Activated gamma-delta T cell (primary cell): Measurements from ENCODE around the gene ROBO3.

ENCODE experiments used
- DNase-seq: peaks from one replicate; lab custom pipeline; 2025; lab: John Stamatoyannopoulos, UW

ROBO3 gene

GRCh38 chr11:124892146-124892545 lies 26.9 kb downstream of the ROBO3 start:
- DNase-seq, result no peak

GRCh38 chr11:124892750-124893454 lies 27.7 kb downstream of the ROBO3 start:
- no peak for DNase-seq

DNA sequence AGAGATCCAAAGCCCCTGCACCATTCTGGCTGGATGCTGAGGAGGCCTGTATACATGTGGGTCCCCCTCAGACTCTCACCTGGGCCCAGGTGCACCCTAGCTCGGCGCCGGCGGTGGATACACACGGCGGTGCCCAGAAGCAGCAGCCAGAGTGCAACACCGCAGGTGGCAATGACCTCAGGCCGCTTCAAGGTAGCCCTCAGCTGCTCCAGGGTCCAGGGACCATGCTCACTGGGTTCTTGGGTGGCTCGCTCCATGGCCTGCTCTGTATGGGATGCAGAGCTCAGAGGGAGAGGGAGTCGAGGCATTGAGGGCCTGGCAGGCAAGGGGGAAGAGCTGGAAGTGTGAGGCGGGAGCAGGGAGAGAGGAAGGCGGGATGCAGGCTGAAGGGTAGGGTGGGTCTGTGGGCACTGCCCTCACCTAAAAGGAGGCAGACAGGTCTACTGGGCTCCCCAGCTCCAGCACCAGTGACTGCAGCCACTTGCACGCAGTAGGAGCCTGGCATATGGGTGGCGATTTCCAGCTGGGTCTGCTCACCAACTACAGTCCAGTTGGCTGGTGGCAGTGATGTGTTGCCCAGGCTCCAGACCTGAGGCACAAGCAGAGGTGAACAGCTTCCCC lies 28.7 kb downstream of the ROBO3 start:
- DNase-seq, result no peak

GRCh38 chr11:124894606-124895430 lies 29.6 kb downstream of the ROBO3 start:
- no peak for DNase-seq

DNA sequence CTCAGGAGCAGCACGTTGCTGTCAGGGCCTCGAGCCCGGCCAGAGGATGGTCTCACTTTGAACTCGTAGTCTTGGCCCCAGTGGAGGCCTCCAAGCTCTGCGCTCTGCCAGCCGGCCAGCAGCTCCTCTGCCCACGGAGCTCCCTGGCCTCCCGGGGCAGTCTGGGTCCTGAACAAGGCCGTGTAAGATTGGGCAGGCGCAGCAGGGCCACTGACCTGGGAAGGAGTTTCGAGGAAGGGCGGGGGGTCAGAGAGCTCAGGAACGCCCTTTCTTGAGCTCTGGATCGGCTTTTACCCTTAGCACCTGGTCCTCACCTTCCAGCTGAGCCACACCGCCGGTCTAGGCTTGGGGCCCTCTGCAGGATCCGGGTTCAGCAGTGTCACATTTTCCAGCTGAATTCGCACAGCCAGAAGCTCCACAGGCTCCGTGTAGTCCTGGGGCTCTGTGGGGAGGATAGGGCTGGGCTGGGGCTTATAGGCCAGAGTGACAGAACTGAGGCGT lies 30.3 kb downstream of the ROBO3 start:
- DNase-seq, result no peak

GRCh38 chr11:124896071-124896750 lies 31.0 kb downstream of the ROBO3 start:
- no peak for DNase-seq

- no peak for DNase-seq
These were observed 31.7 kb downstream of the ROBO3 start for GRCh38 chr11:124896821-124897391.

DNA sequence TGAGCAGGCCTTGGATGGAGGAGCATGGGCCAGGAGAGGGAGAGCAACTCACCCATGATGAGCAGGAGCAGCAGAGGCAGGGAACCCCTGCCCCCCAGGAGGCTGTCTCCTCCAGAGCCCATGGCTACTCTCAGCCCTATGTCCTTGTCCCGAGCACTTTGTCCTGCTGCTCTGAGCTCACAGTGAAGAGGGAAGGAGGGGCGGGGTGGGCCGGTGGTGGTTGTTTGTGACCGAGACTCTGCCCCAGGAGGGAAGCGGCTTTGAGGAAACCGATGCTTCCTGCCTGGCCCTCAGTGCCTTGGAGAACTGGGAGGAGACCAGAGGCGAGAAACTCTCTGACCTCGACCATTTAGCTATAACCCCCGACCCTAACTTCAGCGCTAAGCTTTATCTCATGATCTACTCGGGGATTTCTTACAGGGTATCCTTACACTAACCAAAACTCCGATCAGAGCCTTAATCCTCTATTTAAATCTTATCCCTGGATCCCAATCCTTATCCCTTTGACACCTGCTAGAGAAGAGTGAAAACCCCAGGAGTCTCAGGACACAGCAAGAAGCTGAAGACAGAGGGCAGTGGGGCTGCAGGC lies 32.5 kb downstream of the ROBO3 start, which contains the start of gene ROBO4:
ROBO4 (minus strand) TSS at position 192 of the 589 bp plus-strand sequence; CDS start at position 122, 70 bp downstream.
- DNase-seq, result no peak

- no peak for DNase-seq
These were observed 33.0 kb downstream of the ROBO3 start for GRCh38 chr11:124898263-124898680.

DNA sequence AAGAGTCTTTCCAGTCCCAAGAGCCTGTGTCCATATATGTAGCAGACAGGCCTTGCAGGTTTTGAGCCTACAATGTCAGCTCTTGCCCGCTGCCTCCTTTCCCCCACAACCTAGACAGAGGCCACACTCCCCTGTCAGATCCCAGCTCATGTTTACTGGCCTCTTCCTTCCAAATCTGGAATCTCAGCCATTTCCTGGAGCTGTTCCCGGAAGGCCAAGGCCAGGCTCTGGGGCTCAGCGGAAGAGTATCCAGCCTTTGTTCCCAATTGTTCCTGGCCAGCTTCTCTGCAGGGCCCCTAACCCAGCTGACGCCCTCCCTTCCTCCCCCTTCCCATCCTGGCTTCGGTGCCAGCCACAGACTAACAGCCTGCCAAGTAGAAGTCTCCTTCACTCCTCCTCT lies 33.5 kb downstream of the ROBO3 start:
- no peak for DNase-seq

DNA sequence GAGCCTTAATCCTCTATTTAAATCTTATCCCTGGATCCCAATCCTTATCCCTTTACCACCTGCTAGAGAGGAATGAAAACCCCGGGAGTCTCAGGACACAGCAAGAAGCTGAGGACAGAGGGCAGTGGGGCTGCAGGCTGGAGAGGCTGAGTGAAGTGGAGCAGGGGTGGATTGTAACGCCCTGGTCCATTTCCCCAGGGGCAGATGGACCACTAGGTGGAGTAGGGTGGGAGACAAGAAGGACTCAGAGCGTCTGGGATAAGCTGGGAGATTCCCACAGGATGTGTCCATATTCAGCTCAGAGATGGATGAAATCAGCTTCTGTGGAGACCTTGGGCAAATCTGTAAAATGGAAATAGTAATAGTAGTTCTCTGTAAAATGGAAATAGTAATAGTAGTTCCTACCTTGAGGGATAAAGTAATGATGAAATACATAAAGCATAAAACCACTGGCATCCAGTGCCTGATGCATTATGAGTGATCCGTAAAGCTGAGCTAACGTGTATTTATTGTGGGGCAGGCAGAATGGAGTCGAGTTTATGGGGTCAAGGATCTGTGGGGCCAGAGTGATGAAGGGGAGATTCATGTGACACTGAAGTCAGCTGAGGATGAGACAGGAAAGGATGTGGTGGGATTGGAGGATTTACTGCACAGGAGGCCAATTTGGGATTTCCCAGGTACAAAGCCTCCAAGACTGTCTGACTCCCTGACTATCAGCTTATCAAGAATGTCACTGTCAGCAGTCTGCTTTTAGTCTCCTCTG lies 34.3 kb downstream of the ROBO3 start:
- DNase-seq, result no peak

DNA sequence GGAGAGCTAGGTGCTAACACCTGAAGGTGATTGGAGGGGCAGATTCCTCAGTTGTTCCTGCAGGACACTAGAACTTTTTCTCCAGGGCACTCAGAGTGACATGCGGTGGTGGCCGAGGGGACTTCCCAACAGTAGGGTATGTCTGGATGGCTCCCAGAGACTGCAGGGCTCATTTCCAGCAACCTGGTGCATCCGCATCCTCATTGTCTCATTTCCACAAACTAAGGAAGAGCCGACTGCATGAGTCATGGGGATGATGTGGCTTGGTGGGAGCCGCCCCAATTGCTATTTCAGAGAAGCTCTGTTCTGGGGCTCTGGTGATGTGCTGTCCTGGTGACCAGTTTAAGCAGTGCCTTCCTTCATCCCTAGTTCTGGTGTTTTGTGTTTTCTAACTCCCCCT lies 35.2 kb downstream of the ROBO3 start:
- no peak for DNase-seq

- DNase-seq, result no peak
These were observed 37.4 kb downstream of the ROBO3 start for GRCh38 chr11:124902616-124903015.

DNA sequence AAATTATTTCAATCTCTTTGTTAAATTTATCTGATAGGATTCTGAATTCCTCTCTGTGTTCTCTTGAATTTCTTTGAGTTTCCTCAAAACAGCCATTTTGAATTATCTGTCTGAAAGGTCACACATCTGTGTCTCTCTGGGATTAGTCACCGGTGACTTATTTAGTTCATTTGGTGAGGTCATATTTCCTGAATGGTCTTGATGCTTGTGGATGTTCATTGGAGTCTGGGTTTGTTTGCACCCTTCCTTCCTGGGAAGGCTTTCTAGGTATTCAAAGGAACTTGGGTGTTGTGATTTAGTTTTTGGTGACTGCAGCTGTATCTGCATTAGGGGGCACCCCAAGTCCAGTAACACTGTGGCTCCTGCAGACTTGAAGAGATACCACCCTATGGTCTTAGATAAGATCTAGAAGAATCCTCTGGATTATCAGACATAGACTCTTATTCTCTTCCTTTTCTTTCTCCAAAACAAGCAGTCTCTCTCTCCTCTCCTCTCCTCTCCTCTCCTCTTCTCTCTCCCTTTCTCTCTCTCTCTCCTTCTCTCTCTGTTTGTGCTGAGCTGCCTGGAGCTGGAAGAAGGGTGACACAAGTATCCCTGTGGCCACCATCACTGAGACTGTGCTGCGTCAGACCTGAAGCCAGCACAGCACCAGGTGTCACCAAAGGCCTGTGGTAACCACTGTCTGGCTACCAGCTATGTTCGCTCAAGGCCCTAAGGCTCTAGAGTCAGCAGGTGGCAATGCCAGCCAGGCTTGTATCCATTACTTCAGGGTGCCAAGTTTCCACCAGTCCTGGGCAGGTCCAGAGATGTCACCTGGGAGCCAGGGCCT lies 50.5 kb downstream of the ROBO3 start:
- no peak for DNase-seq

- no peak for DNase-seq
These were observed 51.1 kb downstream of the ROBO3 start for GRCh38 chr11:124916370-124916710.

- DNase-seq, result no peak
These were observed 51.9 kb downstream of the ROBO3 start for GRCh38 chr11:124917115-124917637.

DNA sequence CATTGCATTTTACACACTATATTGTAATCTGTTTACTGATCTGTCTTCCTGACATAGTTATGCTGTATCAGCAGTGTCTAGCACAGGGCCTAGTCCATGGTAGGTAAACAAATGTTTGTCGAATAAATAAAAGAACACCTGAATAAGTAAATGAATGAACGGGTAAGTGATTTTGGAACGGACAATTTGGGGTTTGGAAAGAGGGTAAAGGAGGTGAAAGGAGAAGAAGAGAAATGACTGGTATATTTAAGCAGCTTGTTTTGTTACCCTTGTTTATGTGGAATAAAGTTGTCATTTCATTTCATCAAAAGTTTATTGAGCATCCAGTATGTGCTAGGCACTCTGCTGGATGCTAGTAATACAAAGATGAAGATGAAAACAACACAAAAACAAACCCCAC lies 53.7 kb downstream of the ROBO3 start, which contains the start of gene HEPN1:
HEPN1 (plus strand) TSS at position 301 of the 400 bp plus-strand sequence.
- DNase-seq, result no peak

GRCh38 chr11:124919898-124920297 lies 54.7 kb downstream of the ROBO3 start:
- DNase-seq, result no peak

- DNase-seq, result no peak
These were observed 55.1 kb downstream of the ROBO3 start for GRCh38 chr11:124920356-124920755.
